HG02840 (cell line): ENCODE data around the gene LY9.

Experiments used
- ATAC-seq: cut with Tn5 transposase; IDR thresholded peaks from one replicate; pipeline ENCODE4 v1.9.1; 2021; ENCODE audit warnings: mild to moderate bottlenecking, moderate library complexity, moderate number of reproducible peaks; ENCODE audit not compliant: unreplicated experiment, low FRiP score

Gene LY9

GRCh38 chr1:160795951-160796383 is at the start of gene LY9:
Gene LY9 (plus strand): TSS chr1:160796174. CDS start chr1:160796188, 14 bp downstream.
- ATAC-seq = peak; percentile 78

GRCh38 chr1:160746836-160747500 is 49.0 kb upstream of the LY9 start:
- no peak for ATAC-seq

GRCh38 chr1:160747717-160748116 is 48.3 kb upstream of the LY9 start:
- no peak for ATAC-seq

- ATAC-seq = no peak
These were observed 47.6 kb upstream of the LY9 start for GRCh38 chr1:160748181-160748877.

GRCh38 chr1:160748878-160749269 is 47.1 kb upstream of the LY9 start:
- no peak for ATAC-seq

- no peak for ATAC-seq
These were observed 45.4 kb upstream of the LY9 start for GRCh38 chr1:160750608-160751007.

- no peak for ATAC-seq
These were observed 43.6 kb upstream of the LY9 start for GRCh38 chr1:160752406-160752805.

- ATAC-seq = no peak
These were observed 43.0 kb upstream of the LY9 start for GRCh38 chr1:160752924-160753323.

GRCh38 chr1:160753594-160753993 is 42.4 kb upstream of the LY9 start:
- ATAC-seq = no peak

GRCh38 chr1:160755461-160755860 is 40.5 kb upstream of the LY9 start:
- no peak for ATAC-seq

- ATAC-seq = no peak
These were observed 39.8 kb upstream of the LY9 start for GRCh38 chr1:160755911-160756848.

GRCh38 chr1:160756849-160757201 is 39.1 kb upstream of the LY9 start:
- ATAC-seq = no peak

- no peak for ATAC-seq
These were observed 37.5 kb upstream of the LY9 start for GRCh38 chr1:160758521-160758920.

GRCh38 chr1:160759740-160760139 is 36.2 kb upstream of the LY9 start:
- ATAC-seq = no peak

- ATAC-seq = no peak
These were observed 34.9 kb upstream of the LY9 start for GRCh38 chr1:160761046-160761445.

GRCh38 chr1:160761886-160762285 is 34.1 kb upstream of the LY9 start:
- no peak for ATAC-seq

- no peak for ATAC-seq
These were observed 32.0 kb upstream of the LY9 start for GRCh38 chr1:160763993-160764392.

- ATAC-seq = peak; percentile 50
These were observed 28.3 kb upstream of the LY9 start for GRCh38 chr1:160767395-160768294.

GRCh38 chr1:160768295-160768657 is 27.7 kb upstream of the LY9 start:
- peak; percentile 67 for ATAC-seq

GRCh38 chr1:160772331-160772730 is 23.6 kb upstream of the LY9 start:
- no peak for ATAC-seq
